GM10266 (cell line): ENCODE data around the gene SMCO4.

Experiments used
- DNase-seq: peaks from one replicate; pipeline ENCODE4 v3.0.0; 2012; ENCODE audit errors: extremely low spot score
- TF ChIP-seq, protein P1 (sequence below): IDR thresholded peaks from 2 replicates; pipeline ENCODE4 v1.5.1; 2012; ENCODE audit warnings: mild to moderate bottlenecking, low read depth; ENCODE audit not compliant: control insufficient read depth, insufficient read depth; ENCODE audit errors: missing control alignments

The SMCO4 gene

GRCh38 chr11:93519179-93519578 lies 24.0 kb downstream of the SMCO4 start:
- no peak for DNase-seq
- TF ChIP-seq, protein P1, sequence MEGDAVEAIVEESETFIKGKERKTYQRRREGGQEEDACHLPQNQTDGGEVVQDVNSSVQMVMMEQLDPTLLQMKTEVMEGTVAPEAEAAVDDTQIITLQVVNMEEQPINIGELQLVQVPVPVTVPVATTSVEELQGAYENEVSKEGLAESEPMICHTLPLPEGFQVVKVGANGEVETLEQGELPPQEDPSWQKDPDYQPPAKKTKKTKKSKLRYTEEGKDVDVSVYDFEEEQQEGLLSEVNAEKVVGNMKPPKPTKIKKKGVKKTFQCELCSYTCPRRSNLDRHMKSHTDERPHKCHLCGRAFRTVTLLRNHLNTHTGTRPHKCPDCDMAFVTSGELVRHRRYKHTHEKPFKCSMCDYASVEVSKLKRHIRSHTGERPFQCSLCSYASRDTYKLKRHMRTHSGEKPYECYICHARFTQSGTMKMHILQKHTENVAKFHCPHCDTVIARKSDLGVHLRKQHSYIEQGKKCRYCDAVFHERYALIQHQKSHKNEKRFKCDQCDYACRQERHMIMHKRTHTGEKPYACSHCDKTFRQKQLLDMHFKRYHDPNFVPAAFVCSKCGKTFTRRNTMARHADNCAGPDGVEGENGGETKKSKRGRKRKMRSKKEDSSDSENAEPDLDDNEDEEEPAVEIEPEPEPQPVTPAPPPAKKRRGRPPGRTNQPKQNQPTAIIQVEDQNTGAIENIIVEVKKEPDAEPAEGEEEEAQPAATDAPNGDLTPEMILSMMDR: no peak

DNA sequence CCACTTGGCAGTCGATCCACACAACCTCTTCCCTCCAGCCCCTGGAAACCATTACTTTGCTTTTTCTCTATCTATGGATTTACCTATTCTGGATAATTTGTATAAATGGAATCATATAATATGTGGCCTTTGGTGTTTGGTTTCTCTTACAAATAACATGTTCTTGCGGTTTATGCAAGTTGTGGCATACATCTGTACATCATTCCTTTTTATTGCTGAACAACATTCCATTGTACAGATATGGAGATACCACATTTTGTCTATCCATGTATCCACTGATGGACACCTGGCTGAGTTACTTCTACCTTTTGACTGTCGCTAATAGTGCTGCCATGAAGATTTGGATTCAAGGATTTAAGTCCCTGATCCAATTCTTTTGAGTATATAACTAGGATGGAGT lies 25.1 kb downstream of the SMCO4 start:
- TF ChIP-seq, protein P1: no peak
- DNase-seq: no peak

GRCh38 chr11:93517611-93518010 lies 25.6 kb downstream of the SMCO4 start:
- TF ChIP-seq, protein P1: no peak
- no peak for DNase-seq

DNA sequence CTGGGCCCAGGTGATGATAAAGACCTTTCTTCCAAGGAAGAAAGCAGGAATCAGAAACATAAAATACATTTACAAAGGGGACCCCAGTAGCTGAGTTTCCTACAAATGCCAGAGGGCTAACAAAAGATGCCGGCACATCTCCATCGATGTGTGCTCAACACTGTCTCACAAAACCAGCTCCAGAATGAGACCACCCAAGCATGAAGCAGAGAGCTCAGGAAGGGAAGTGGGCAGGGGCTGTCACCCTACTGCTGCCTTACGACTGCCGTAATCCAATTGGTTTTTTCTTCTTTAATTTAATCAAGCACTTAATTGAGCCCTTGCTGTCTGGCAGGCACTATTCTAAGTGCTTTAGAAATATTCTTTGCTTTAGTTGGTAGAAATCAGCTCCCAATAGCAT lies 26.1 kb downstream of the SMCO4 start:
- DNase-seq: no peak
- TF ChIP-seq, protein P1: no peak

- DNase-seq: no peak
- TF ChIP-seq, protein P1: no peak
Observed at GRCh38 chr11:93515441-93516025, 27.7 kb downstream of the SMCO4 start.

GRCh38 chr11:93514712-93515111 lies 28.5 kb downstream of the SMCO4 start:
- TF ChIP-seq, protein P1: no peak
- DNase-seq: no peak

DNA sequence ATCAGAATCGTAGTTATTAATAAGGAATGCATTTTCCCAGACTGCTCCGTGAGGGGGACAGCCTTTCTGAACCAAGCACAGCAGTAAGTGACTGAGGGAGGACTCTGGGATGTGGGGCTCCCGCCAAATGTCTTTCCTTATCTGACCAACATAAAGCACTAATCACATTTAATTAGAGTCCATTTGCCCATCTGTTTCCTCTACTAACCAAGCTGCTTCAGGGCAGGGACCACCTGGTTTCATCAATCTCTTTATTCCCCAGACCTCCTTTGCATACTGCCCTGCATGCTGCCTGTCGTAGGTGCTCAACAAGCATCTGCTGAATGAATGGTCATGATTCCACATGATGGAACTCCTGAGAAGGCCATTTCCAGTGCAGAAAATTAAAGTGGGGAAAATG lies 29.4 kb downstream of the SMCO4 start:
- TF ChIP-seq, protein P1: no peak
- no peak for DNase-seq
